ENCODE results near the gene SLC5A2. TPM values are rescaled to one million over a fixed set of nuclear protein-coding genes. Genes with fewer than 3 reads are reported as not detected.
"Not testable (repeated sequence)": the region's sequence is repeated elsewhere in the genome, so short reads cannot be mapped to it uniquely, and the experiment has no call there.

The SLC5A2 gene
- total RNA-seq, 3 donors from 2014 or later: not detected

- ATAC-seq: peak; percentile 88 to 91
- Mint-ChIP-seq H3K27me3 (ENCODE audit: low read depth) (no peaks in the 10 kb centered on the region), H3K4me3 (peak within 1 kb of the TSS; percentile 95), H3K9me3 (no peaks in the 10 kb centered on the region), H3K4me1 (ENCODE audit: low read depth) (peaks cover 45% of the 10 kb centered on the region), H3K36me3 (ENCODE audit: insufficient read depth) (peaks cover 7% of the 10 kb centered on the region)
- DNase-seq: peak; percentile 76
These were observed 25.2 kb downstream of the SLC5A2 start, which contains the start of gene RUSF1 for GRCh38 chr16:31507929-31508705. Gene RUSF1 (minus strand): TSS chr16:31508391. CDS start chr16:31508373, 18 bp downstream.

GRCh38 chr16:31508706-31509195, 25.8 kb downstream of the SLC5A2 start:
- peaks cover 45% of the 10 kb centered on the region for H3K4me1 Mint-ChIP-seq (ENCODE audit: low read depth)
- DNase-seq (no peak), ATAC-seq (no peak)
- peaks cover 7% of the 10 kb centered on the region for H3K36me3 Mint-ChIP-seq (ENCODE audit: insufficient read depth)
- no peaks in the 10 kb centered on the region for H3K27me3 Mint-ChIP-seq (ENCODE audit: low read depth)
- no peaks in the 10 kb centered on the region for H3K9me3 Mint-ChIP-seq
- H3K4me3 Mint-ChIP-seq: peak overlapping the region; percentile 95

GRCh38 chr16:31513126-31513525, 30.2 kb downstream of the SLC5A2 start:
- Mint-ChIP-seq H3K9me3 (peaks cover 10% of the 10 kb centered on the region), H3K4me1 (ENCODE audit: low read depth) (peaks cover 18% of the 10 kb centered on the region), H3K4me3 (no peak overlapping the region), H3K36me3 (ENCODE audit: insufficient read depth) (no peaks in the 10 kb centered on the region), H3K27me3 (ENCODE audit: low read depth) (peaks cover 4% of the 10 kb centered on the region)
- DNase-seq (no peak), ATAC-seq (no peak)

GRCh38 chr16:31513884-31514283, 31.0 kb downstream of the SLC5A2 start:
- DNase-seq: no peak
- Mint-ChIP-seq H3K27me3 (ENCODE audit: low read depth) (peaks cover 4% of the 10 kb centered on the region), H3K4me3 (no peak overlapping the region), H3K4me1 (ENCODE audit: low read depth) (peaks cover 12% of the 10 kb centered on the region), H3K9me3 (peaks cover 10% of the 10 kb centered on the region), H3K36me3 (ENCODE audit: insufficient read depth) (no peaks in the 10 kb centered on the region)
- no peak for ATAC-seq

- no peak for ATAC-seq
- Mint-ChIP-seq H3K27me3 (ENCODE audit: low read depth) (peaks cover 6% of the 10 kb centered on the region), H3K36me3 (ENCODE audit: insufficient read depth) (no peaks in the 10 kb centered on the region), H3K4me1 (ENCODE audit: low read depth) (no peaks in the 10 kb centered on the region), H3K9me3 (peaks cover 10% of the 10 kb centered on the region), H3K4me3 (no peak overlapping the region)
- no peak for DNase-seq
These were observed 35.0 kb downstream of the SLC5A2 start for GRCh38 chr16:31517800-31518402.

GRCh38 chr16:31519759-31520431, 37.0 kb downstream of the SLC5A2 start:
- Mint-ChIP-seq H3K36me3 (ENCODE audit: insufficient read depth) (no peaks in the 10 kb centered on the region), H3K4me3 (no peak overlapping the region), H3K9me3 (peaks cover 10% of the 10 kb centered on the region), H3K4me1 (ENCODE audit: low read depth) (no peaks in the 10 kb centered on the region), H3K27me3 (ENCODE audit: low read depth) (peaks cover 6% of the 10 kb centered on the region)
- ATAC-seq: no peak
- no peak for DNase-seq

- DNase-seq (no peak), ATAC-seq (no peak)
- no peaks in the 10 kb centered on the region for H3K36me3 Mint-ChIP-seq (ENCODE audit: insufficient read depth)
- H3K4me1 Mint-ChIP-seq (ENCODE audit: low read depth): no peaks in the 10 kb centered on the region
- H3K9me3 Mint-ChIP-seq: peaks cover 10% of the 10 kb centered on the region
- no peak overlapping the region for H3K4me3 Mint-ChIP-seq
- H3K27me3 Mint-ChIP-seq (ENCODE audit: low read depth): peaks cover 4% of the 10 kb centered on the region
These were observed 38.4 kb downstream of the SLC5A2 start for GRCh38 chr16:31521368-31521767.

GRCh38 chr16:31522071-31522470, 39.1 kb downstream of the SLC5A2 start:
- DNase-seq (no peak), ATAC-seq (no peak)
- no peaks in the 10 kb centered on the region for H3K36me3 Mint-ChIP-seq (ENCODE audit: insufficient read depth)
- no peaks in the 10 kb centered on the region for H3K4me1 Mint-ChIP-seq (ENCODE audit: low read depth)
- H3K27me3 Mint-ChIP-seq (ENCODE audit: low read depth): peaks cover 2% of the 10 kb centered on the region
- H3K4me3 Mint-ChIP-seq: no peak overlapping the region
- H3K9me3 Mint-ChIP-seq: peaks cover 6% of the 10 kb centered on the region

- not testable (repeated sequence) for H3K4me1 Mint-ChIP-seq (ENCODE audit: low read depth); H3K9me3 Mint-ChIP-seq; H3K4me3 Mint-ChIP-seq; ATAC-seq; DNase-seq; H3K36me3 Mint-ChIP-seq (ENCODE audit: insufficient read depth)
- peaks cover 13% of the 10 kb centered on the region for H3K27me3 Mint-ChIP-seq (ENCODE audit: low read depth)
These were observed 40.8 kb downstream of the SLC5A2 start for GRCh38 chr16:31523768-31524167.

GRCh38 chr16:31525113-31525512, 42.2 kb downstream of the SLC5A2 start:
- ATAC-seq (no peak), DNase-seq (no peak)
- peaks cover 16% of the 10 kb centered on the region for H3K4me1 Mint-ChIP-seq (ENCODE audit: low read depth)
- H3K9me3 Mint-ChIP-seq: no peaks in the 10 kb centered on the region
- H3K4me3 Mint-ChIP-seq: no peak overlapping the region
- H3K27me3 Mint-ChIP-seq (ENCODE audit: low read depth): peaks cover 19% of the 10 kb centered on the region
- no peaks in the 10 kb centered on the region for H3K36me3 Mint-ChIP-seq (ENCODE audit: insufficient read depth)

GRCh38 chr16:31527734-31528274, 44.9 kb downstream of the SLC5A2 start, which contains the start of gene AHSP:
Gene AHSP (plus strand): TSS chr16:31527900. CDS start chr16:31528140, 240 bp downstream.
- no peaks in the 10 kb centered on the region for H3K36me3 Mint-ChIP-seq (ENCODE audit: insufficient read depth)
- H3K4me1 Mint-ChIP-seq (ENCODE audit: low read depth): peaks cover 16% of the 10 kb centered on the region
- ATAC-seq (no peak), DNase-seq (no peak)
- H3K27me3 Mint-ChIP-seq (ENCODE audit: low read depth): peaks cover 22% of the 10 kb centered on the region
- no peaks in the 10 kb centered on the region for H3K9me3 Mint-ChIP-seq
- no peak within 1 kb of the TSS for H3K4me3 Mint-ChIP-seq

GRCh38 chr16:31528523-31529107, 45.7 kb downstream of the SLC5A2 start:
- no peak for DNase-seq
- H3K27me3 Mint-ChIP-seq (ENCODE audit: low read depth): peaks cover 26% of the 10 kb centered on the region
- no peaks in the 10 kb centered on the region for H3K9me3 Mint-ChIP-seq
- no peaks in the 10 kb centered on the region for H3K36me3 Mint-ChIP-seq (ENCODE audit: insufficient read depth)
- H3K4me1 Mint-ChIP-seq (ENCODE audit: low read depth): peaks cover 16% of the 10 kb centered on the region
- H3K4me3 Mint-ChIP-seq: peak overlapping the region; percentile 16
- ATAC-seq: no peak

- Mint-ChIP-seq H3K27me3 (ENCODE audit: low read depth) (peaks cover 30% of the 10 kb centered on the region), H3K4me1 (ENCODE audit: low read depth) (peaks cover 16% of the 10 kb centered on the region), H3K4me3 (peak overlapping the region; percentile 16), H3K9me3 (no peaks in the 10 kb centered on the region), H3K36me3 (ENCODE audit: insufficient read depth) (no peaks in the 10 kb centered on the region)
- ATAC-seq (no peak), DNase-seq (peak; percentile 21)
These were observed 46.4 kb downstream of the SLC5A2 start for GRCh38 chr16:31529108-31529936.

Data from activated T-cell treated with anti-CD3 and anti-CD28 coated beads, Interleukin-2, amount 50 U/mL, for 4 hours (primary cell).